CD14-positive monocyte (primary cell): ENCODE data around the gene IGF2BP3. TPM values are rescaled to one million over a fixed set of nuclear protein-coding genes. Genes with fewer than 3 reads are reported as not detected.

ENCODE experiments used
- DNase-seq, 3 donors: peaks; one replicate each; pipeline ENCODE4 v3.0.0-alpha.2; 2011 to 2022
- H2AFZ ChIP-seq: 2 replicates; pipeline ENCODE4 v1.6.0; 2012; ENCODE audit warnings: mild to moderate bottlenecking, low read depth, low read length, inconsistent platforms; ENCODE audit not compliant: insufficient read depth, poor library complexity, severe bottlenecking
- H3K27ac ChIP-seq, 2 donors: 1 replicate in 1 of 2; 2 replicates in 1 of 2; pipeline ENCODE4 v1.5.1; 2012 to 2013; ENCODE audit warnings: low read length in 2 of 2, control low read depth in 1 of 2, inconsistent platforms in 1 of 2, low read depth in 1 of 2, mild to moderate bottlenecking in 1 of 2
- H3K27me3 ChIP-seq, 2 donors: one replicate each; pipeline versions ENCODE4 v1.6.0 to v1.6.1; 2011 to 2013; ENCODE audit warnings: low read length in 2 of 2; ENCODE audit not compliant: control insufficient read depth in 2 of 2, insufficient read depth in 2 of 2
- H3K36me3 ChIP-seq, 2 donors: replicated peaks in 1 of 2; 1 replicate in 1 of 2; 2 replicates in 1 of 2; pipeline versions ENCODE4 v1.5.1 to v1.6.1; 2012 to 2013; ENCODE audit warnings: low read length in 2 of 2, control low read depth in 1 of 2, inconsistent platforms in 1 of 2, mild to moderate bottlenecking in 1 of 2; ENCODE audit not compliant: insufficient read depth in 2 of 2, control insufficient read depth in 1 of 2
- H3K4me1 ChIP-seq, 2 donors: 1 replicate in 1 of 2; 2 replicates in 1 of 2; pipeline versions ENCODE4 v1.5.1 to v1.6.1; 2012 to 2013; ENCODE audit warnings: low read length in 2 of 2, control low read depth in 1 of 2, inconsistent platforms in 1 of 2, mild to moderate bottlenecking in 1 of 2, moderate library complexity in 1 of 2; ENCODE audit not compliant: insufficient read depth in 2 of 2, control insufficient read depth in 1 of 2
- H3K4me2 ChIP-seq: replicated peaks from 2 replicates; pipeline ENCODE3; 2012; ENCODE audit warnings: low read length, moderate library complexity, mild to moderate bottlenecking; ENCODE audit not compliant: poor library complexity, severe bottlenecking; ENCODE audit errors: extremely low read depth
- H3K4me3 ChIP-seq, 3 experiments: fragments of 200-600 bp in 1 of 3; sonication (generic) in 1 of 3; replicated peaks in 1 of 3; 1 replicate in 2 of 3; 2 replicates in 1 of 3; pipeline ENCODE4 v1.5.1; 2011 to 2013; ENCODE audit warnings: low read length in 3 of 3, mild to moderate bottlenecking in 3 of 3, control low read depth in 2 of 3, low read depth in 2 of 3, inconsistent platforms in 1 of 3, moderate library complexity in 1 of 3
- H3K79me2 ChIP-seq: 2 replicates; pipeline ENCODE4 v1.6.0; 2012; ENCODE audit warnings: mild to moderate bottlenecking, control low read depth, inconsistent platforms, low read length, moderate library complexity; ENCODE audit not compliant: insufficient read depth
- H3K9ac ChIP-seq: 2 replicates; pipeline ENCODE4 v1.6.0; 2017; ENCODE audit warnings: low read length, mild to moderate bottlenecking; ENCODE audit not compliant: insufficient read depth, poor library complexity, severe bottlenecking
- H3K9me3 ChIP-seq, 2 donors: replicated peaks in 1 of 2; 1 replicate in 1 of 2; 2 replicates in 1 of 2; pipeline versions ENCODE4 v1.5.1 to v1.6.1; 2012 to 2013; ENCODE audit warnings: low read length in 2 of 2, control low read depth in 1 of 2; ENCODE audit not compliant: control insufficient read depth in 1 of 2, insufficient read depth in 1 of 2
- H4K20me1 ChIP-seq: 2 replicates; pipeline ENCODE4 v1.6.0; 2012; ENCODE audit warnings: mild to moderate bottlenecking, low read length, control low read depth, moderate library complexity; ENCODE audit not compliant: insufficient read depth
- H3K27ac Mint-ChIP-seq, 7 donors: one replicate each; pipeline ENCODE4 v1.8.0; 2020; ENCODE audit warnings: mild to moderate bottlenecking in 7 of 7, mixed read lengths in 7 of 7, moderate library complexity in 6 of 7, inconsistent platforms in 2 of 7
- H3K27me3 Mint-ChIP-seq, 3 donors: one replicate each; pipeline ENCODE4 v1.8.0; 2021 to 2022; ENCODE audit warnings: low read depth in 3 of 3, mild to moderate bottlenecking in 3 of 3, mixed read lengths in 3 of 3, moderate library complexity in 3 of 3, inconsistent platforms in 1 of 3
- H3K36me3 Mint-ChIP-seq, 2 donors: one replicate each; pipeline ENCODE4 v1.8.0; 2020; ENCODE audit warnings: mixed read lengths in 2 of 2, inconsistent platforms in 1 of 2, mild to moderate bottlenecking in 1 of 2
- H3K4me1 Mint-ChIP-seq: one replicate; pipeline ENCODE4 v1.8.0; 2020; ENCODE audit warnings: mild to moderate bottlenecking, mixed read lengths
- H3K4me3 Mint-ChIP-seq, 2 donors: one replicate each; pipeline ENCODE4 v1.8.0; 2020; ENCODE audit warnings: mild to moderate bottlenecking in 2 of 2, mixed read lengths in 2 of 2, moderate library complexity in 1 of 2
- H3K9me3 Mint-ChIP-seq, 7 donors: one replicate each; pipeline ENCODE4 v1.8.0; 2020 to 2022; ENCODE audit warnings: mixed read lengths in 7 of 7, mild to moderate bottlenecking in 6 of 7, moderate library complexity in 6 of 7, inconsistent platforms in 2 of 7
- WGBS: methylation state at CpG from one replicate; pipeline ENCODE4 v1.1.5; 2013; ENCODE audit warnings: missing lambda C conversion rate; ENCODE audit not compliant: insufficient coverage; 5-methylcytosine and 5-hydroxymethylcytosine counted together
- intact Hi-C, 2 donors: fragments of 100-400 bp; cut with micrococcal nuclease; formaldehyde crosslinking; loops; one replicate each; pipeline versions ENCODE4 v1.15.0 to v1.15.1; 2023
- polyA plus RNA-seq, 3 donors: library from polyadenylated mRNA; depleted of rRNA in 1 of 3; unstranded in 2 of 3; stranded (reverse) in 1 of 3; fragments of 300-500 nt in 2 of 3; fragments of >200 nt in 1 of 3; fragmentation: Illumina TruSeq in 2 of 3; gene quantifications; 1 replicate in 2 of 3; 2 replicates in 1 of 3; pipeline ENCODE4 v1.2.3, GENCODE V29; 2012 to 2021
- TF ChIP-seq, protein P1 (sequence below): fragments of 200-600 bp; IDR thresholded peaks from one replicate; pipeline ENCODE4 v1.8.0; 2022; ENCODE audit warnings: antibody characterized with exemption, mild to moderate bottlenecking

IGF2BP3 gene
- polyA plus RNA-seq, 3 donors: 0.60 to 5.3 (median 3.2) TPM

DNA sequence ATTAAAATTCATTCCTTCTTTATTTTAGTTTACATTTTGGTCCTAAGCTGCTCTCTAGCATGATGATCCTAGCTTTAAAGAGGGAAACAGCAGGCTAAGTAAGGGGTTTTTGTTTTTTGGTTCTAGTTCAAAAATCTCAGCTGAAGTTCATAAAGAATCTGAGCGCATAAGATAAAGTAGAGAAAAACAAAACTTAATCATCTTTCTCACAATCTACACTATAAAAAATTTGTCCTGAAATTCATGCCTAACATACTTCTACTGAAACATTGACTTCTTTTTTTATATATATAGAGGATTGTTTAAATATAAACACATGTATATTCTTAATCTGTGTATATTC lies 6.8 kb upstream of the IGF2BP3 start:
- Mint-ChIP-seq H3K36me3 (peaks cover 4 to 6% of the 10 kb centered on the region in 2 donors), H3K9me3 (peaks cover 0 to 20% (median 8%) of the 10 kb centered on the region in 7 donors)
- no peaks in the 10 kb centered on the region for H3K79me2 ChIP-seq

DNA sequence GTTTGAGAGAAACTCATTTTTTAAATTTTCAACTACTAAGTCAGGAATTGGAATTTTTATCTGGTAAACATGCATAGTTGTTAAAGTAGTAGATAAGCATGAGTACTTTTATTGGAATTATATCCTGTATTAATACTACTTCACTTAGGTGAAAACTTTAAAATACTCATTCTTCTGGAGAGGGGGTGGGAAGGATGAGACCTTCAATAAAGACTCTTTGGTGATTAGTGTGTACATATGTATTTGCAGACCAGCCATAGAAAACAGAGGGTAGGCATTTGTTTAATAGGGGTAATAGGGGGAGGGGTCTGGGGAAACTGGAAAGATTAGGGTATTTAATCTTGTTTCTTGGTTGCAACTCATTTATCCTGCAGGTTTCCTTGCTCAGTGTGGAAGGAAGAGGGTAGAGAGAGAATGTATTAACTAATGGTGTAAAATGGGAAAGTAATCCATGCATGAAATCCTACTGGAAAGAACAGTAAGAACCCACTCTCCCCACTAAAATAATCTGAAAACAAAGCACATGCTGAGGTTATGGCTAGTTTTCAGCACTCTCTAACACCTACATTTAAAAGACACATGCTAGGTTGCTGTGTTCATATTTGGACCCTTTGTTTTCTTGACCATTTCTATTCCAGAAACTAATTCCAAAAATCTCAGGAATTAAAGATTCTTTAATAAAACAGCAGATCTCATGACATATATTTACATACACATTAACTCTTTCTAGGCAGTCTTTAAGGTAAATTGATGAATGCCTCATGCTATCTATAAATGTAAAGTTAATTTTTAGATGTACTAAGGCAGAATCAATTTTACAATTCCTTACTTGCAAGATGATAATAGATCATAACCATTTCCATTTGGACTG lies 6.2 kb upstream of the IGF2BP3 start:
- H3K9me3 ChIP-seq: peaks cover 0 to 13% of the 10 kb centered on the region in 2 donors
- intact Hi-C loops: loop anchor here in 1 of 2 donors (10.0 kb wide), 1 partner anchor 58 kb away; the partner anchor contains the start of gene TRA2A
- Mint-ChIP-seq H3K27me3 (peaks cover 70 to 83% (median 77%) of the 10 kb centered on the region in 3 donors), H3K4me3 (peak overlapping the region in 1 of 2 donors; percentile 69), H3K36me3 (peaks cover 4 to 10% of the 10 kb centered on the region in 2 donors), H3K27ac (no peak overlapping the region), H3K9me3 (peaks cover 0 to 26% (median 12%) of the 10 kb centered on the region in 7 donors), H3K4me1 (peaks cover 18% of the 10 kb centered on the region)
- H3K4me3 ChIP-seq: no peak overlapping the region
- H3K9ac ChIP-seq: no peak overlapping the region
- H3K27me3 ChIP-seq: peaks cover 75 to 91% of the 10 kb centered on the region in 2 donors
- no peak for DNase-seq
- no peak overlapping the region for H2AFZ ChIP-seq
- no peaks in the 10 kb centered on the region for H3K79me2 ChIP-seq
- no peaks in the 10 kb centered on the region for H4K20me1 ChIP-seq
- H3K27ac ChIP-seq: no peak overlapping the region
- H3K36me3 ChIP-seq: no peaks in the 10 kb centered on the region
- TF ChIP-seq, protein P1, sequence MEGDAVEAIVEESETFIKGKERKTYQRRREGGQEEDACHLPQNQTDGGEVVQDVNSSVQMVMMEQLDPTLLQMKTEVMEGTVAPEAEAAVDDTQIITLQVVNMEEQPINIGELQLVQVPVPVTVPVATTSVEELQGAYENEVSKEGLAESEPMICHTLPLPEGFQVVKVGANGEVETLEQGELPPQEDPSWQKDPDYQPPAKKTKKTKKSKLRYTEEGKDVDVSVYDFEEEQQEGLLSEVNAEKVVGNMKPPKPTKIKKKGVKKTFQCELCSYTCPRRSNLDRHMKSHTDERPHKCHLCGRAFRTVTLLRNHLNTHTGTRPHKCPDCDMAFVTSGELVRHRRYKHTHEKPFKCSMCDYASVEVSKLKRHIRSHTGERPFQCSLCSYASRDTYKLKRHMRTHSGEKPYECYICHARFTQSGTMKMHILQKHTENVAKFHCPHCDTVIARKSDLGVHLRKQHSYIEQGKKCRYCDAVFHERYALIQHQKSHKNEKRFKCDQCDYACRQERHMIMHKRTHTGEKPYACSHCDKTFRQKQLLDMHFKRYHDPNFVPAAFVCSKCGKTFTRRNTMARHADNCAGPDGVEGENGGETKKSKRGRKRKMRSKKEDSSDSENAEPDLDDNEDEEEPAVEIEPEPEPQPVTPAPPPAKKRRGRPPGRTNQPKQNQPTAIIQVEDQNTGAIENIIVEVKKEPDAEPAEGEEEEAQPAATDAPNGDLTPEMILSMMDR: no peak
- H3K4me2 ChIP-seq: no peak overlapping the region
- peaks cover 18 to 23% of the 10 kb centered on the region in 2 donors for H3K4me1 ChIP-seq

More for the DNA sequence above, 6.8 kb upstream of the IGF2BP3 start:
- Histone ChIP-seq H2AFZ (no peak overlapping the region), H4K20me1 (no peaks in the 10 kb centered on the region), H3K4me2 (no peak overlapping the region), H3K9me3 (peaks cover 0 to 13% of the 10 kb centered on the region in 2 donors), H3K27me3 (peaks cover 73 to 84% of the 10 kb centered on the region in 2 donors), H3K36me3 (no peaks in the 10 kb centered on the region), H3K9ac (no peak overlapping the region), H3K4me3 (no peak overlapping the region), H3K4me1 (peaks cover 17 to 21% of the 10 kb centered on the region in 2 donors), H3K27ac (no peak overlapping the region)
- Mint-ChIP-seq H3K4me3 (peak overlapping the region in 1 of 2 donors; percentile 69), H3K27me3 (peaks cover 70 to 80% (median 77%) of the 10 kb centered on the region in 3 donors), H3K4me1 (peaks cover 15% of the 10 kb centered on the region), H3K27ac (no peak overlapping the region)
- intact Hi-C loops: loop anchor here in 1 of 2 donors (10.0 kb wide), 1 partner anchor 58 kb away; the partner anchor contains the start of gene TRA2A
- WGBS: no CpG with 5 or more reads among the region's 1 CpG
- TF ChIP-seq, protein P1: no peak
- DNase-seq: no peak
